Nephron (organoid): ENCODE data around the gene BTBD9.

Source experiments
- H3K27ac Mint-ChIP-seq, 3 experiments: 2 replicates each; pipeline ENCODE4 v1.8.0; 2020; ENCODE audit warnings: mixed read lengths in 3 of 3, mild to moderate bottlenecking in 2 of 3, moderate library complexity in 1 of 3
- H3K27me3 Mint-ChIP-seq: 2 replicates; pipeline ENCODE4 v1.8.0; 2021; ENCODE audit warnings: low read depth, mild to moderate bottlenecking, moderate library complexity, mixed read lengths
- H3K36me3 Mint-ChIP-seq: 2 replicates; pipeline ENCODE4 v1.8.0; 2020; ENCODE audit warnings: low read depth, mixed read lengths
- H3K4me1 Mint-ChIP-seq: 2 replicates; pipeline ENCODE4 v1.8.0; 2020; ENCODE audit warnings: mixed read lengths
- H3K4me3 Mint-ChIP-seq, 3 experiments: 2 replicates each; pipeline ENCODE4 v1.8.0; 2020; ENCODE audit warnings: mild to moderate bottlenecking in 3 of 3, mixed read lengths in 3 of 3, moderate library complexity in 2 of 3
- H3K9me3 Mint-ChIP-seq: 2 replicates; pipeline ENCODE4 v1.8.0; 2020; ENCODE audit warnings: mixed read lengths
- CTCF ChIP-seq, 3 experiments: fragments of 200-600 bp; sonication (generic); IDR thresholded peaks; one replicate each; pipeline ENCODE4 v1.5.0; 2021; ENCODE audit warnings: antibody characterized with exemption in 3 of 3; ENCODE audit not compliant: unreplicated experiment in 3 of 3

Gene BTBD9

GRCh38 chr6:38322138-38322537, 317.6 kb downstream of the BTBD9 start:
- Mint-ChIP-seq H3K27me3 (no peaks in the 10 kb centered on the region), H3K4me3 (no peak overlapping the region), H3K4me1 (peaks cover 46% of the 10 kb centered on the region), H3K27ac (peak overlapping the region in 2 of 3 experiments; percentile 23 to 61), H3K9me3 (peaks cover 2% of the 10 kb centered on the region), H3K36me3 (peaks cover 4% of the 10 kb centered on the region)
- no peak for TF ChIP-seq CTCF (IDR thresholded peaks at IDR 0.05; ENCODE audit: unreplicated experiment in 3 of 3)

DNA sequence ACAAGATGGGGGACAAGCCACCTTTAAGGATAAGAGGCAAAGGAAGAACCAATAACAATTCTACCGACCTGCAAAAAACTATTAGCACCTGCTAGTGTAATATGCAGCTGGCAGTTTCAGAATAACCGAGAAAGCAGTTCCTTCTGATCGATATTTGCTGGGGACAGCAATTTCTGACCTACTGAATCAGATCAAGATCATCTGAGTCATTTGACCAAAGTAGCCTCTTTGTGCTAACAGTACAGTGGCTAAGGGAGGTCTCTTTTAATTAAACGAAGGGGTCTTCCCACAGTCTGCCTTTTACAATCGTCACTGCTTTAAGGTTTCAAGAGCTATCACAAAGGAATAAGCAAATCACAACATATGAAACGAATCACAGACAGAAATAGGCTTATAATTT, 318.9 kb downstream of the BTBD9 start:
- H3K27me3 Mint-ChIP-seq, result no peaks in the 10 kb centered on the region
- H3K36me3 Mint-ChIP-seq, result peaks cover 4% of the 10 kb centered on the region
- peaks cover 52% of the 10 kb centered on the region for H3K4me1 Mint-ChIP-seq
- H3K9me3 Mint-ChIP-seq, result peaks cover 2% of the 10 kb centered on the region
- peak overlapping the region in 2 of 3 experiments; percentile 11 to 13 for H3K27ac Mint-ChIP-seq
- TF ChIP-seq CTCF (IDR thresholded peaks at IDR 0.05; ENCODE audit: unreplicated experiment in 3 of 3), result no peak
- H3K4me3 Mint-ChIP-seq, result no peak overlapping the region

GRCh38 chr6:38320358-38320757, 319.4 kb downstream of the BTBD9 start:
- peak overlapping the region in 2 of 3 experiments; percentile 13 to 37 for H3K27ac Mint-ChIP-seq
- H3K4me1 Mint-ChIP-seq, result peaks cover 57% of the 10 kb centered on the region
- no peak overlapping the region for H3K4me3 Mint-ChIP-seq
- TF ChIP-seq CTCF (IDR thresholded peaks at IDR 0.05; ENCODE audit: unreplicated experiment in 3 of 3), result no peak
- no peaks in the 10 kb centered on the region for H3K27me3 Mint-ChIP-seq
- H3K36me3 Mint-ChIP-seq, result peaks cover 4% of the 10 kb centered on the region
- H3K9me3 Mint-ChIP-seq, result peaks cover 2% of the 10 kb centered on the region

- H3K27me3 Mint-ChIP-seq, result no peaks in the 10 kb centered on the region
- TF ChIP-seq CTCF (IDR thresholded peaks at IDR 0.05; ENCODE audit: unreplicated experiment in 3 of 3), result no peak
- H3K4me1 Mint-ChIP-seq, result peaks cover 60% of the 10 kb centered on the region
- H3K36me3 Mint-ChIP-seq, result peaks cover 4% of the 10 kb centered on the region
- H3K4me3 Mint-ChIP-seq, result no peak overlapping the region
- peak overlapping the region in 1 of 3 experiments; percentile 13 for H3K27ac Mint-ChIP-seq
- H3K9me3 Mint-ChIP-seq, result peaks cover 2% of the 10 kb centered on the region
These were observed 320.2 kb downstream of the BTBD9 start for GRCh38 chr6:38319256-38320212.

DNA sequence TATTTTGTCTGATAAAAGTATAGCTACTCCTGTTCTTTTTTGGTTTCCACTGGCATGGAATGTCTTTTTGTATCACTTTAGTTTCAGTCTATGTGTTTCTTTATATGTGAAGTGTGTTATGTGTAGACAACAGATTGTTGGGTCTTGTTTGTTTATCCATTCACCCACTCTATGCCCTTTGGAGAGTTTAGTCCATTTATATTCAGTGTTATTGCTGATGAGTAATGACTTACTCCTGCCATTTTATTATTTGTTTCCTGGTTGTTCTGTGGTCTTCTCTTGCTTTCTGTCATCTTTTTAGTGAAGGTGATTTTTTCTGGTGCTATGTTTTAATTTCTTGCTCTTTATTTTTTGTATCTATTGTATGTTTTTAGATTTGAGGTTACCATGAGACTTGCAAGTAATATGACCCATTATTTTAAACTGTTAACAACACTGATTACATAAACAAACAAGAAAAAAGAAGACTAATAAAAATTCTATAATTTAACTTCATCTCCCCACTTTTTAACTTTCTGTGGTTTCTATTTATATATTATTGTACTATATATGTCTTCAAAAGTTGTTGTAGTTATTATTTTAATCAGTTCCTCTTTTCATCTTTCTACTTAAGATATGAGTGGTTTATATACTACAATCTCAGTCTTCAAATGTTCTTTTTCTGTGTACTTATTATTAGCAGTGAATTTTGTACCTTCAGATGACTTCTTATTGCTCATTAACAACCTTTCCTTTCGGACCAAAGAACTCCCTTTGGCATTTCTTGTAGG, 323.4 kb downstream of the BTBD9 start:
- peak overlapping the region in 1 of 3 experiments; percentile 70 for H3K27ac Mint-ChIP-seq
- no peak for TF ChIP-seq CTCF (IDR thresholded peaks at IDR 0.05; ENCODE audit: unreplicated experiment in 3 of 3)
- peaks cover 4% of the 10 kb centered on the region for H3K36me3 Mint-ChIP-seq

More for the DNA sequence above, 323.4 kb downstream of the BTBD9 start:
- Mint-ChIP-seq H3K4me1 (peaks cover 31% of the 10 kb centered on the region), H3K4me3 (no peak overlapping the region), H3K27me3 (no peaks in the 10 kb centered on the region), H3K9me3 (peaks cover 2% of the 10 kb centered on the region)
